HepG2 (cell line): ENCODE measurements around the gene LTB4R2. TPM values are rescaled to one million over a fixed set of nuclear protein-coding genes. Genes with fewer than 3 reads are reported as not detected.

Source experiments
- ATF7 ChIP-seq, 2 experiments: fragments of 450-650 bp in 1 of 2; sonication (generic) in 1 of 2; formaldehyde crosslinking in 1 of 2; IDR thresholded peaks; 2 replicates each; pipeline versions ENCODE4 v1.4.0 to v1.6.1; 2016 to 2020; ENCODE audit warnings: antibody characterized with exemption in 1 of 2, mild to moderate bottlenecking in 1 of 2, missing genetic modification reagents in 1 of 2
- NFRKB ChIP-seq: fragments of 450-650 bp; IDR thresholded peaks from 2 replicates; pipeline ENCODE4 v1.6.1; 2017
- RNF219 ChIP-seq: sonication (generic); formaldehyde crosslinking; IDR thresholded peaks from 2 replicates; pipeline ENCODE4 v1.5.0; 2020; ENCODE audit warnings: mild to moderate bottlenecking, missing genetic modification reagents
- RORA ChIP-seq: sonication (generic); formaldehyde crosslinking; IDR thresholded peaks from 2 replicates; pipeline ENCODE4 v1.5.0; 2020; ENCODE audit warnings: mild to moderate bottlenecking, missing genetic modification reagents, moderate library complexity
- RXRB ChIP-seq: IDR thresholded peaks from 2 replicates; pipeline ENCODE4 v1.6.1; 2016; ENCODE audit warnings: borderline replicate concordance, missing genetic modification reagents, missing compliant biosample characterization
- ZBTB1 ChIP-seq: sonication (generic); formaldehyde crosslinking; IDR thresholded peaks from 2 replicates; pipeline ENCODE4 v1.4.0; 2020; ENCODE audit warnings: missing genetic modification reagents, borderline replicate concordance
- ZNF280B ChIP-seq: sonication (generic); formaldehyde crosslinking; IDR thresholded peaks from 2 replicates; pipeline ENCODE4 v1.5.0; 2020; ENCODE audit warnings: missing genetic modification reagents, mild to moderate bottlenecking, borderline replicate concordance
- ZNF432 ChIP-seq: sonication (generic); formaldehyde crosslinking; IDR thresholded peaks from 2 replicates; pipeline ENCODE4 v1.5.0; 2020; ENCODE audit warnings: missing genetic modification reagents, mild to moderate bottlenecking, borderline replicate concordance
- ZNF678 ChIP-seq: sonication (generic); formaldehyde crosslinking; IDR thresholded peaks from 2 replicates; pipeline ENCODE4 v1.4.0; 2020; ENCODE audit warnings: mild to moderate bottlenecking, missing genetic modification reagents
- ZNF83 ChIP-seq: sonication (generic); formaldehyde crosslinking; IDR thresholded peaks from 2 replicates; pipeline ENCODE4 v1.4.0; 2020; ENCODE audit warnings: missing genetic modification reagents, mild to moderate bottlenecking, borderline replicate concordance
- polyA plus RNA-seq, 8 experiments: library from polyadenylated mRNA; depleted of rRNA in 3 of 8; stranded (reverse) in 7 of 8; unstranded in 1 of 8; fragments of >200 nt; fragmentation: Illumina TruSeq in 4 of 8; extraction: Trizol in 4 of 8; gene quantifications; 2 replicates each; pipeline versions ENCODE4 v1.2.1 to v1.2.3, GENCODE V29; 2011 to 2016; ENCODE audit warnings: low read depth in 4 of 8, missing spikeins in 1 of 8, mixed read lengths in 1 of 8; ENCODE audit not compliant: insufficient read depth in 1 of 8
- total RNA-seq, 5 experiments: library from RNA; depleted of rRNA; stranded (reverse); fragments of >200 nt; fragmentation: Illumina TruSeq; extraction: Trizol; gene quantifications; 2 replicates each; pipeline ENCODE4 v1.2.3, GENCODE V29; 2016; ENCODE audit warnings: low read depth in 1 of 5
- TF ChIP-seq, protein P1 (sequence below): IDR thresholded peaks from 2 replicates; pipeline ENCODE4 v1.6.1; 2016; ENCODE audit warnings: missing biosample characterization, missing genetic modification reagents, low read depth
- TF ChIP-seq, protein P2 (sequence below): sonication (generic); formaldehyde crosslinking; IDR thresholded peaks from 2 replicates; pipeline ENCODE4 v1.5.1; 2020; ENCODE audit warnings: mild to moderate bottlenecking, missing genetic modification reagents, borderline replicate concordance

The LTB4R2 gene
- total and polyA plus RNA-seq, 2 of the 13 experiments (the other 11 are each of a cell fraction or from before 2014, with no cell fraction given), result 3.9 to 6.9 TPM

DNA sequence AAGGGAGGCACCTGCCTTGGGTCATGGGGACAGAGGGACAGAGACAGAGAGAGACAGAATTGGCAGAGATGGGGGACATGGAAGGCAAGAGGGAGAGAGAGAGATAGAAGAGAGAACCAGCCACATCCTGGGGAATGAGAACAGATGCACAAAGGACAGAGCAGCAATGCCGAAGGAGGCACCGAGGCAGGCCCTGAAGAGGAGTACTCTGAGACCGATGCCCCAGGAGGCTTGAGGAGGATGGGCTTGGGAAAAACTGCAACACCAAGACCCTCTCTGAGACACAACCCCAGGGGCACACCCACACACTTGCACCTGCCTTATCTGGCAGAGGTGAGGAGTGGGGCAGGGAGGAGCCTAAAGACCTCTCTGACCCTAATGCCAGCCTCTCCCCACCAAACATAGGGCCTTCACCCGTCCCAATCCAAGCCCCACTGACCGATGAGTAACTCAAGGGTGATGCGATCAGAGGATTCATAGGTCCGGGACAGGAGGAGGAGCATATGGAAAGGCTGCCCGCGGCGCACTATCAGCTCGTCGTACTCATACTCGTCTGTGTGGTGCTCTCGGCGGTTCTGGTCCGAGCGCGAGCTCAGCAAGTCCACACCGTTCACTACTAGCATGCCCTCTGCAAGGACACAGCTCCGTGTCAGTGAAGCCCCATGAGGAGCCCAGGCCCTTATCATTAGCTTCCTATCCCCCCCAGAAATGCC is 48.5 kb upstream of the LTB4R2 start (continued):
- TF ChIP-seq, protein P1, sequence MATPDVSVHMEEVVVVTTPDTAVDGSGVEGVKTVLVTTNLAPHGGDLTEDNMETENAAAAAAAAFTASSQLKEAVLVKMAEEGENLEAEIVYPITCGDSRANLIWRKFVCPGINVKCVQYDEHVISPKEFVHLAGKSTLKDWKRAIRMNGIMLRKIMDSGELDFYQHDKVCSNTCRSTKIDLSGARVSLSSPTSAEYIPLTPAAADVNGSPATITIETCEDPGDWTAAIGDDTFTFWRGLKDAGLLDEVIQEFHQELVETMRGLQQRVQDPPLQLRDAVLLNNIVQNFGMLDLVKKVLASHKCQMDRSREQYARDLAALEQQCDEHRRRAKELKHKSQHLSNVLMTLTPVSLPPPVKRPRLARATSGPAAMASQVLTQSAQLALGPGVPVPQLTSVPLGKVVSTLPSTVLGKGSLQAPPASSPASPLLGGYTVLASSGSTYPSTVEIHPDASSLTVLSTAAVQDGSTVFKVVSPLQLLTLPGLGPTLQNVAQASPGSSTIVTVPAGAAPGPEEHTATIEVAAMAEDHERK, result no peak
- TF ChIP-seq ZBTB1 (CRISPR knock-in tag) (no peak), ZNF280B (no peak), NFRKB (peak; percentile 15; the same call in 1 of the 2 replicates), RXRB (CRISPR knock-in tag) (no peak), RORA (CRISPR knock-in tag) (no peak), ZNF432 (CRISPR knock-in tag) (no peak), ZNF83 (CRISPR knock-in tag) (peak; percentile 62; the same call in 1 of the 2 replicates), ZNF678 (CRISPR knock-in tag) (no peak), RNF219 (CRISPR knock-in tag) (no peak), ATF7 (IDR thresholded peaks at IDR 0.05) (no peak), ATF7 (CRISPR knock-in tag; IDR thresholded peaks at IDR 0.05) (peak; percentile 33; the same call in 1 of the 2 replicates)
- TF ChIP-seq, protein P2, sequence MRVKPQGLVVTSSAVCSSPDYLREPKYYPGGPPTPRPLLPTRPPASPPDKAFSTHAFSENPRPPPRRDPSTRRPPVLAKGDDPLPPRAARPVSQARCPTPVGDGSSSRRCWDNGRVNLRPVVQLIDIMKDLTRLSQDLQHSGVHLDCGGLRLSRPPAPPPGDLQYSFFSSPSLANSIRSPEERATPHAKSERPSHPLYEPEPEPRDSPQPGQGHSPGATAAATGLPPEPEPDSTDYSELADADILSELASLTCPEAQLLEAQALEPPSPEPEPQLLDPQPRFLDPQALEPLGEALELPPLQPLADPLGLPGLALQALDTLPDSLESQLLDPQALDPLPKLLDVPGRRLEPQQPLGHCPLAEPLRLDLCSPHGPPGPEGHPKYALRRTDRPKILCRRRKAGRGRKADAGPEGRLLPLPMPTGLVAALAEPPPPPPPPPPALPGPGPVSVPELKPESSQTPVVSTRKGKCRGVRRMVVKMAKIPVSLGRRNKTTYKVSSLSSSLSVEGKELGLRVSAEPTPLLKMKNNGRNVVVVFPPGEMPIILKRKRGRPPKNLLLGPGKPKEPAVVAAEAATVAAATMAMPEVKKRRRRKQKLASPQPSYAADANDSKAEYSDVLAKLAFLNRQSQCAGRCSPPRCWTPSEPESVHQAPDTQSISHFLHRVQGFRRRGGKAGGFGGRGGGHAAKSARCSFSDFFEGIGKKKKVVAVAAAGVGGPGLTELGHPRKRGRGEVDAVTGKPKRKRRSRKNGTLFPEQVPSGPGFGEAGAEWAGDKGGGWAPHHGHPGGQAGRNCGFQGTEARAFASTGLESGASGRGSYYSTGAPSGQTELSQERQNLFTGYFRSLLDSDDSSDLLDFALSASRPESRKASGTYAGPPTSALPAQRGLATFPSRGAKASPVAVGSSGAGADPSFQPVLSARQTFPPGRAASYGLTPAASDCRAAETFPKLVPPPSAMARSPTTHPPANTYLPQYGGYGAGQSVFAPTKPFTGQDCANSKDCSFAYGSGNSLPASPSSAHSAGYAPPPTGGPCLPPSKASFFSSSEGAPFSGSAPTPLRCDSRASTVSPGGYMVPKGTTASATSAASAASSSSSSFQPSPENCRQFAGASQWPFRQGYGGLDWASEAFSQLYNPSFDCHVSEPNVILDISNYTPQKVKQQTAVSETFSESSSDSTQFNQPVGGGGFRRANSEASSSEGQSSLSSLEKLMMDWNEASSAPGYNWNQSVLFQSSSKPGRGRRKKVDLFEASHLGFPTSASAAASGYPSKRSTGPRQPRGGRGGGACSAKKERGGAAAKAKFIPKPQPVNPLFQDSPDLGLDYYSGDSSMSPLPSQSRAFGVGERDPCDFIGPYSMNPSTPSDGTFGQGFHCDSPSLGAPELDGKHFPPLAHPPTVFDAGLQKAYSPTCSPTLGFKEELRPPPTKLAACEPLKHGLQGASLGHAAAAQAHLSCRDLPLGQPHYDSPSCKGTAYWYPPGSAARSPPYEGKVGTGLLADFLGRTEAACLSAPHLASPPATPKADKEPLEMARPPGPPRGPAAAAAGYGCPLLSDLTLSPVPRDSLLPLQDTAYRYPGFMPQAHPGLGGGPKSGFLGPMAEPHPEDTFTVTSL (CRISPR knock-in tag), result no peak
